Thyroid gland (tissue), 4 donors: ENCODE results near the gene NDUFV2.
"Not testable (repeated sequence)": the region's sequence is repeated elsewhere in the genome, so short reads cannot be mapped to it uniquely, and the experiment has no call there.

Source experiments
- POLR2A ChIP-seq, 2 donors: fragments of 450-650 bp; IDR thresholded peaks; one replicate each; pipeline ENCODE4 v1.6.1; 2017; ENCODE audit warnings: antibody characterized with exemption in 2 of 2, mild to moderate bottlenecking in 2 of 2, moderate library complexity in 1 of 2
- TF ChIP-seq, protein P1 (sequence below), 6 experiments: fragments of 200-600 bp in 3 of 6; fragments of 450-650 bp in 3 of 6; sonication (generic) in 3 of 6; IDR thresholded peaks; one replicate each; pipeline ENCODE4 v1.5.1; 2016 to 2019; ENCODE audit warnings: antibody characterized with exemption in 6 of 6, mild to moderate bottlenecking in 2 of 6, inconsistent platforms in 1 of 6, moderate library complexity in 1 of 6

GRCh38 chr18:9093109-9093508 is 9.4 kb upstream of the NDUFV2 start:
- TF ChIP-seq, protein P1, sequence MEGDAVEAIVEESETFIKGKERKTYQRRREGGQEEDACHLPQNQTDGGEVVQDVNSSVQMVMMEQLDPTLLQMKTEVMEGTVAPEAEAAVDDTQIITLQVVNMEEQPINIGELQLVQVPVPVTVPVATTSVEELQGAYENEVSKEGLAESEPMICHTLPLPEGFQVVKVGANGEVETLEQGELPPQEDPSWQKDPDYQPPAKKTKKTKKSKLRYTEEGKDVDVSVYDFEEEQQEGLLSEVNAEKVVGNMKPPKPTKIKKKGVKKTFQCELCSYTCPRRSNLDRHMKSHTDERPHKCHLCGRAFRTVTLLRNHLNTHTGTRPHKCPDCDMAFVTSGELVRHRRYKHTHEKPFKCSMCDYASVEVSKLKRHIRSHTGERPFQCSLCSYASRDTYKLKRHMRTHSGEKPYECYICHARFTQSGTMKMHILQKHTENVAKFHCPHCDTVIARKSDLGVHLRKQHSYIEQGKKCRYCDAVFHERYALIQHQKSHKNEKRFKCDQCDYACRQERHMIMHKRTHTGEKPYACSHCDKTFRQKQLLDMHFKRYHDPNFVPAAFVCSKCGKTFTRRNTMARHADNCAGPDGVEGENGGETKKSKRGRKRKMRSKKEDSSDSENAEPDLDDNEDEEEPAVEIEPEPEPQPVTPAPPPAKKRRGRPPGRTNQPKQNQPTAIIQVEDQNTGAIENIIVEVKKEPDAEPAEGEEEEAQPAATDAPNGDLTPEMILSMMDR (IDR thresholded peaks at IDR 0.05) = not testable (repeated sequence)
- not testable (repeated sequence) for TF ChIP-seq POLR2A (IDR thresholded peaks at IDR 0.05)
